ENCODE results near the gene MRPL57.
"Not testable (repeated sequence)": the region's sequence is repeated elsewhere in the genome, so short reads cannot be mapped to it uniquely, and the experiment has no call there.

The MRPL57 gene

GRCh38 chr13:21176215-21176981 lies at the start of gene MRPL57, which contains the start of gene SKA3:
Gene MRPL57, plus strand, starts transcription at chr13:21176658. Its CDS starts 259 bp downstream, at chr13:21176917.
Gene SKA3, minus strand, starts transcription at chr13:21176552. Its CDS starts 75 bp downstream, at chr13:21176477.
- DNase-seq (ENCODE audit: low read depth) = peak; percentile 92

GRCh38 chr13:21130116-21130515 lies 46.3 kb upstream of the MRPL57 start:
- no peak for DNase-seq (ENCODE audit: low read depth)

GRCh38 chr13:21133077-21133476 lies 43.4 kb upstream of the MRPL57 start:
- no peak for DNase-seq (ENCODE audit: low read depth)

- DNase-seq (ENCODE audit: low read depth) = no peak
Measured at GRCh38 chr13:21134475-21134874, 42.0 kb upstream of the MRPL57 start.

DNA sequence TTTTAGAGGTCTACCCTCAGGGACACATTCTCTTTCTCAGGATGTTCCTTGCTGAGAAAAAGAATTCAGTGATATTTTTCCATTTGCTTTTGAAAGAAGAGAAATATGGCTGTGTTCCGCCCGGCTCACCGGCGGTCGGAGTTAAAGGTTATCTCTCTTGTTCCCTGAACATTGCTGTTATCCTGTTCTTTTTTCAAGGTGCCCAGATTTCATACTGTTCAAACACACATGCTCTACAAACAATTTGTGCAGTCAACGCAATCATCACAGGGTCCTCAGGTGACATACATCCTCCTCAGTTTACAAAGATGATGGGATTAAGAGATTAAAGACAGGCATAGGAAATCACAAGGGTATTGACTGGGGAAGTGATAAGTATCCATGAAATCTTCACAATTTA lies 40.6 kb upstream of the MRPL57 start:
- not testable (repeated sequence) for DNase-seq (ENCODE audit: low read depth)

DNA sequence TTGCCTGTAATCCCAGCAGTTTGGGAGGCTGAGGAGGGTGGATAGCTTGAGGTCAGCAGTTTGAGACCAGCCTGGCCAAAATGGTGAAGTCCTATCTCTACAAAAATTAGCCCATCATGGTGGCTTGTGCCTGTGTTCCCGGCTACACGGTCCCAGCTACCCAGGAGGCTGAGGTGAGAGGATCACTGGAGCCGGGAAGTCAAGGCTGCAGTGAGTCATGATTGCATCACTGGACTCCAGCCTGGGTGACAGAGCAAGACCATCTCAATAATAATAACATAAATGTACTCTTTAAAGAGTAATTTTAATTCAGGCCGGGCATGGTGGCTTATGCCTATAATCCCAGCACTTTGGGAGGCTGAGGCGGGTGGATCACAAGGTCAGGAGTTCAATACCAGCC lies 38.8 kb upstream of the MRPL57 start:
- DNase-seq (ENCODE audit: low read depth) = peak; percentile 70

GRCh38 chr13:21138561-21138960 lies 37.9 kb upstream of the MRPL57 start:
- peak; percentile 28 for DNase-seq (ENCODE audit: low read depth)

GRCh38 chr13:21139374-21139773 lies 37.1 kb upstream of the MRPL57 start:
- DNase-seq (ENCODE audit: low read depth) = no peak

GRCh38 chr13:21142766-21143165 lies 33.7 kb upstream of the MRPL57 start:
- DNase-seq (ENCODE audit: low read depth) = no peak

DNA sequence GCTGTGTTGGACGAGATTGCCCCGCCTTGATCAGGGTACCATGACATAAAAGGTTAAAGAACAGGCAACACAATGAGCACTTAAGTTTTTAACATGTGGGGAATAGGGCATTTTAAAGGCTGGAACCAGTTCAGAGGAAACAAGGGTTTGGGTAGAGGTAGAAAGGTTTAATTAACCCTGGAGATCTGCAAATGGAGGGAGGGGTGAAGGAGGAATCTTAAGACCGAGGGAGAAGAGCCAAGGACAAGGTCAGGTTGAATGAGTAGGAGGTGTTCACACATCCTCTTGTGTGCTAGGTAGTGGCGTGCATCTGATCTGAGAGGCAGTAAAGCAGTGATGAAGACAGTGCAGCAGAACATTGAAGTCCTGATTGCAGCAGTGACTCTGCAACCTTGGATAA lies 28.6 kb upstream of the MRPL57 start:
- DNase-seq (ENCODE audit: low read depth) = no peak

DNA sequence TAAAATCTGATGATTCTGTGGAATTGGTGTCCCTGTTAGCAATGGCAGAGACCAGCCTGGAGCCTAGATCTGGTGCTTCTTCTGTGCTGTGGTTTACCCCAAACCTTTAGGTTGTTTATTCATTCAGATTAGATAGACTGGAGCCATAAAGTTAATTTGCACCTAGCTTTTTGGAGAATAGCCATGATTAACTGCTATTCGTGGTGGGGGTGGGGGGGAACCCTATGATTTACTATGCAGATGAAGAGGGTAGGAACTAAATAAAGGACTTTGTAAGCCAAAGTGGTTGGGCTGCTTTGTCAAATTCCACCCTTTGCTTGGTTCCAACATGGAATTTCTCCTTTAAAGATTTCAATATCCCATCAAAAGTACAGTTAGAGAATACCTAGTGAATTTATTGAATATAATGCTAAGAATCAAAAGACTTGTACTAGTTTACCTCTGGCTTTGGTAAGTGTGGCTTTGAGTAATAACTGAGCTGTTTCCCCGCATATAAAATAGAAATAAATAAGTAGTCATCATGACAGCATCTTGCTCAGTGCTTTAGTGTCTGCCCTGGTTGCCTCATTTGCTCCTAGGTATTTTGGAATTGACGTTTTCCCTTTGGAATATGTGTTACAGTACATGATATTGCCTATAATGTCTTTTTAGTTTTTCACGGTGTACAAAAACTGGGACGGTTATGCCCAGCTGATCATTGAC lies 27.8 kb upstream of the MRPL57 start:
- no peak for DNase-seq (ENCODE audit: low read depth)

GRCh38 chr13:21149568-21149967 lies 26.9 kb upstream of the MRPL57 start:
- peak; percentile 23 for DNase-seq (ENCODE audit: low read depth)

- peak; percentile 34 for DNase-seq (ENCODE audit: low read depth)
Measured at GRCh38 chr13:21150013-21150412, 26.4 kb upstream of the MRPL57 start.

DNA sequence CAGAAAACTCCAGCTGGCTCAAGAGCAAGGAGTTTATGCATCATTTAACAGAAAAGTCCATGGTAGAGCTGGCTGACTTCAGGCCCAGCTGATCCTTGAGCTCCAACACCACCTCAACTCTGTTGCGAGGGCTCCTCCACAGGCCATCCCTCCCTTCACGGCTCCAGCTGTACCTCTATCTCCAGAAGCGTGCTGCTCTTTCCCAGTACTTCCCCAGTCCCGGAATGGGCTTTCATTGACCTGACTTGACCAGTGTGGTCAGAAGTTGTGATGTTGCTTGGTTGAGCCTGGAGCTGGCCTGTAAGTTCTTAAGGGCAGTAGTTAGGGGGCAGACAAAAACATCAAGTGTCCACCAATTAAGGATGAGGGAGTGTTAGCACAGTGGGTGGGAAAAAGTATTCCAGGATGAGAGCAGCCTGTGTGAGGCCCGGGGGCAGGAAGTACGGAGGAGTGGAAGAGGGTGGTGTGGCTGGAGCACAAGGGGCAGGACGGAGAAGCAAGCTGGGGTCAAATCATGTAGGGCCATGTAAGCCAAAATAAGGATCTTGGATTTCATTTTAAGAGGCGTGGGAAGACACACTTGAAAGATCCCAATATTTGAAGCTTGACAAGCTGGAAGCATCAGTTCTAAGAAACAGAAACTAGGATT lies 24.1 kb upstream of the MRPL57 start:
- DNase-seq (ENCODE audit: low read depth) = no peak

DNA sequence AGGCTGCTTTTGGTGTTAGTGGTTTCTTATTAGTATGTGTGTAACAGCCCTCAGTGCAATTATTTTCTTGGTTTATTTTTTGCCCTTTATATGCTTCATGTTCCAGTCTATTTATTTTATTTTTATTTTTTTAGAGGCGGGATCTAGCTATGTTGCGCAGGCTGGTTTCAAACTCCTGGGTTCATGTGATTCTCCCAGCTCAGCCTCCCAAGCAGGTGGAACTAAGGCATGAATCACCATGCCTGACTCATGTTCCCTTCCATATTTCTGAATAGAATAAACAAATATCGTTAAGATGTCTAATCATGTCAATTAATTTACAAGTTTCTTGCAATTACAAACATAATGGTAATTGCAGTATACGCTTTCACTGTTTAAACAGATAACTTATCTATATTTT lies 11.8 kb upstream of the MRPL57 start:
- peak; percentile 72 for DNase-seq (ENCODE audit: low read depth)

DNA sequence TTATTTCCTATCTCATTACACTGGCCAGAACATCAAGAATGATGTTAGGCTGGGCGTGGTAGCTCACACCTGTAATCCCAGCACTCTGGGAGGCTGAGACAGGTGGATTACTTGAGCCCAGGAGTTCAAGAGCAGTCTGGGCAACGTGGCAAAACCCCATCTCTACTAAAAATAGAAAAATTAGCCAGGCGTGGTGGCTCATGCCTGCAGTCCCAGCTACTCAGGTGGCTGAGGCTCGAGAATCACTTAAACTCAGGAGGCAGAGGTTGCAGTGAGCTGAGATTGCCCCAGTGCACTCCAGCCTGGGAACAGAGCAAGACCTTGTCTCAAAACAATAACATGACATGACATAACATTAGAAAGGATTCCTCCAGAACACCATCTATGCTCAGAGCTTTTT lies 10.9 kb upstream of the MRPL57 start:
- not testable (repeated sequence) for DNase-seq (ENCODE audit: low read depth)

DNA sequence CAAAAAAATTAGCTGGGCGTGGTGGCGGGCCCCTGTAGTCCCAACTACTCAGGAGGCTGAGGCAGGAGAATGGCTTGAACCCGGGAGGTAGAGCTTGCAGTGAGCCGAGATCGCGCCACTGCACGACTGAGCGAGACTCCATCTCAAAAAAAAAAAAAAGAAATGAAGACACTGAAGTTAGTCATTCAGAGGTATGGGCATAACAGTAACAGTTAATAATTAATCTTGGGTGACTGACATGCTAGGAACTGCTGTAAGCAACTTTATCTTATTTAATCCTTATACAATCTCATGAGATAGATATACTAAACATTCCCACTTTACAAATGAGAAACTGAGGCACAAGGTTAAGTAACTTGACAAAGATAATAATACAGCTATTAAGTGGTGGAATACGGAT lies 5.0 kb upstream of the MRPL57 start:
- no peak for DNase-seq (ENCODE audit: low read depth)

DNA sequence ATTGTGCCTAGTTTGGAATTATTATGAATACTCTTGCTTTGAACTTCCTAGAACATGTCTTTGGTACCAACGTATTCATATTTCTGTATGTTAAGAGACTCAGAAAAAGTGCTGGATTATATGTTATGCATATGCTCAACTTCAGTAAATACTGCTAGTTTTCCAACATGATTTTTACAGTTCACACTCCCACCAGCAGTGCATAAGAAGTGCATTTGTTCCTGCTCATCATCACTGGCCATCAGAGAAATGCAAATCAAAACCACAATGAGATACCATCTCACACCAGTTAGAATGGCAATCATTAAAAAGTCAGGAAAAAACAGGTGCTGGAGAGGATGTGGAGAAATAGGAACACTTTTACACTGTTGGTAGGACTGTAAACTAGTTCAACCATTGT lies 2.7 kb upstream of the MRPL57 start:
- not testable (repeated sequence) for DNase-seq (ENCODE audit: low read depth)

DNA sequence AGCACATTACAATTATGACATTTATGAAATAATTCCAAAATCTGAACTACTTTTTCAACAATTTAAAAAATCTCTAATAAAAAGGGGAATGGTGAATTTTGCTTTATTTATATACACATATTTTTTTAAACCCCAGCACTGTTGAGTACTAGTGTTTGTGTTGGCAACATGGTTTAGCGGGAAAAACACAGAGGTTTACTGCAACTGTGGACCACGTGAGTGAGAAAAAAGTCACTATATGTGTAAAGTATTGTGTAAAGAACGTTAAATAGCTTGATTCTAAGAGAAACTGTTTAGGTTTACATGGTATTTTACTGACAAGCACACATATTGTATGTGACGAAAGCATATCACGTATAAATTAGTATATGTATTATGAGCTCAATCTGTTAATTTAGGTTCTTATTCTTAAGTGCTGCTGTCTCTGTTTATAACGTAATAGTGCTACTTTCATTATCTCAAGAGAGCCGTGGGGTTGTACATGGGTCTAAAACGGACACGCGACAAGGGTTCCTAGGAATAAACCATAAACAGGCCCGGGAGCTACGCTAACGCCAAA lies 723 bp upstream of the MRPL57 start:
- peak; percentile 49 for DNase-seq (ENCODE audit: low read depth)

DNA sequence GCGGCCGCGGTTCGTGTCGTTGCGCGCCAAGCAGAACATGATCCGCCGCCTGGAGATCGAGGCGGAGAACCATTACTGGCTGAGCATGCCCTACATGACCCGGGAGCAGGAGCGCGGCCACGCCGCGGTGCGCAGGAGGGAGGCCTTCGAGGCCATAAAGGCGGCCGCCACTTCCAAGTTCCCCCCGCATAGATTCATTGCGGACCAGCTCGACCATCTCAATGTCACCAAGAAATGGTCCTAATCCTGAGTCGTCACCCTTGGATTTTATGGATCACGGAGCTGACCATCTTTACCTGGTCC lies 475 bp downstream of the MRPL57 start:
- no peak for DNase-seq (ENCODE audit: low read depth)

DNA sequence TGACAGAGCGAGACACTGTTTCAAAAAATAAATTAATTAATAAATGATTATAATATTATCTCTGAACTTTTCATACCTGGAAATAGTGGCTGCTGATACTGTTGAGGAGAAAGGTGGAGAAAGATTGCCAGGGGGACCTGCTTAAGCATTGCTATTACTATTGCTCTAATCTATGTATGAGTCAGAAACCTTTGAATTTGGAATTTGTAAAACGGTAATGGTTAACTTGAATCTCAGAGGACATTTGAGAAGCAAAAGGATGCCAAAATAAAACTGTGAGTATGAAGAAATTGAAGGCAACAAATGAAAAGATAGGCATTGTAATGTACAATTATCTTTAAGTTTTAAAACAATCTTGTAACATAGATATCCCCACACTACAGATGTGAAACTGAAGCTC lies 5.2 kb downstream of the MRPL57 start:
- no peak for DNase-seq (ENCODE audit: low read depth)

DNA sequence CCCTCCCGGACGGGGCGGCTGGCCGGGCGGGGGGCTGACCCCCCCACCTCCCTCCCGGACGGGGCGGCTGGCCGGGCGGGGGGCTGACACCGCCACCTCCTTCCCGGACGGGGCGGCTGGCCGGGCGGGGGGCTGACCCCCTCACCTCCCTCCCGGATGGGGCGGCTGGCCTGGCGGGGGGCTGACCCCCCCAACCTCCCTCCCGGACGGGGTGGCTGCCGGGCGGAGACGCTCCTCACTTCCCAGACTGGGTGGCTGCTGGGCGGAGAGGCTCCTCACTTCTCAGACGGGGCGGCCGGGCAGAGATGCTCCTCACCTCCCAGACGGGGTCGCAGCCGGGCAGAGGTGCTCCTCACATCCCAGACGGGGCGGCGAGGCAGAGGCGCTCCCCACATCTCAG lies 10.0 kb downstream of the MRPL57 start:
- DNase-seq (ENCODE audit: low read depth) = not testable (repeated sequence)

DNA sequence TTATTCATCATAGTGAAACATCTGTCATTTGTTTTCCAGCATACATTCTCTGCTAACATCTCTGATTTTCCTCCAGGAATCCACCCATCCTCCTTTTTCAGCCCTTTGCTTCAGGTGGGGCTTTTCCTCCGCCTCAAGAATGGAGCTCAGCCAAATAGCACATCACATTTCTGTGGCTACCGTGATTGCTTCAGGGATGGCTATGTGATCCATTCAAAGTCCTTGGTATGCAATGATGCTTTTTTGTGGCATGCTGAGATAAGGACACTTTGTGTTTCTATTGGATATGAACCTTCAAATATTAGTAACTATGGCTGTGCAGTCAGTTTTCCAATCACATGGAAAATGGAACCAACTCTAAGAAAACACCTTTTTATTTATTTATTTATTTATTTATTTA lies 18.3 kb downstream of the MRPL57 start:
- DNase-seq (ENCODE audit: low read depth) = peak; percentile 71

All from iris pigment epithelial cell (primary cell).